HEK293 (cell line): ENCODE results near the gene UBAP1L.

ENCODE experiments used
- CTCF ChIP-seq: fragments of 450-650 bp; formaldehyde crosslinking; IDR thresholded peaks from 2 replicates; pipeline ENCODE4 v1.5.1; 2016; ENCODE audit warnings: missing biosample characterization, missing genetic modification characterization
- TCF7L2 ChIP-seq: IDR thresholded peaks from 2 replicates; pipeline ENCODE4 v1.6.1; 2011; ENCODE audit warnings: low read depth, mild to moderate bottlenecking, inconsistent platforms, low read length, moderate library complexity, borderline replicate concordance
- YY1 ChIP-seq: fragments of 450-650 bp; formaldehyde crosslinking; IDR thresholded peaks from 2 replicates; pipeline ENCODE4 v1.5.1; 2018; ENCODE audit warnings: missing biosample characterization, missing genetic modification characterization
- ZNF10 ChIP-seq: fragments of 450-650 bp; formaldehyde crosslinking; IDR thresholded peaks from 2 replicates; pipeline ENCODE4 v1.5.1; 2017; ENCODE audit warnings: missing biosample characterization, missing genetic modification characterization
- TF ChIP-seq, protein P1 (sequence below): sonication (generic); formaldehyde crosslinking; IDR thresholded peaks from 2 replicates; pipeline ENCODE4 v1.8.1; 2022; ENCODE audit warnings: mild to moderate bottlenecking, moderate library complexity, missing genetic modification reagents
- TF ChIP-seq, protein P2 (sequence below): fragments of 450-650 bp; formaldehyde crosslinking; IDR thresholded peaks from 2 replicates; pipeline ENCODE4; 2016; ENCODE audit warnings: missing biosample characterization, missing genetic modification characterization
- TF ChIP-seq, protein P3 (sequence below): fragments of 450-650 bp; formaldehyde crosslinking; IDR thresholded peaks from 2 replicates; pipeline ENCODE4 v1.5.1; 2016; ENCODE audit warnings: missing biosample characterization, missing genetic modification characterization
- TF ChIP-seq, protein P4 (sequence below): fragments of 450-650 bp; formaldehyde crosslinking; IDR thresholded peaks from 2 replicates; pipeline ENCODE4 v1.5.1; 2016; ENCODE audit warnings: missing biosample characterization, missing genetic modification characterization

DNA sequence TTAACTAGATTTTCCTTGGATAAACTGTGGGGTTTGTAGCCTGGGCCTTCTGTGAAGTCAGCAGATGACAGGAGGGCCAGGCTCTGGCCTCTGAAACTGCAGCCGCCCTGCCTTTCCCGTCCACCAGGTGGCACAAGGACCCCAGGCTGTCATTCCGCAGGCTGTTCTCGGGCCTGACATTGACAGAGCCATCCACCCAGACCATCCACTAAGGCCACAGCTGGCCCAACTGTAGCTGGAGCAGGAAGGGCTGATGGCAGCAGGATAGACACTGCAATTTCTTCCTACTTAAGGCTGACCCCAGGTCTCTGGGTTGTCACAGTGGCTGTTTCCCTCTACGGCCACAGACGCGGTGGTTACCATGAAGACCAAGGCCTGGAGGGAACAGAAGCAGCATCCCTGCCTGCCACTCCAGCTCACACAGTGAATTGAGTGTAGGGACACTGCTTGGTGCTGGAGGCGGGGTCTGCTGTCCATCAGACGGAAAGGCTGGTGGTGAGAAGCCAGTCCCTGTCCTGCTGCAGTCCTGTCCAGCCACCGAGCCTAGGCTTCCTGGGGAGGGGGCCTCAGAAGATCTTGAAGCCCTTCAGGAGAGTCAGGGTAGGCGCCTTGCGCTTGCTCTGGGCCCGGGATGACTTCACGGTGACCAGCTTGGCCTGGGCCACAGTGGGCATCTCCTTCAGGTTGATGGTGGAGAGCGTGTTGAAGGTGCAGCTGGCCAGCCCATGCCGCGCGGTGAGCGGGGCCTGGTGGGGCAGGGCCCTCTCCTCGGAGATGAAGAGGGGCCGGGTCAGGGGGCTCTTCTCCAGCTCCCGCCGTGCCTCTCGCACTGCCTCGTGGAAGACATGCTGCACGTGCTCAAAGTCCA lies 60.4 kb downstream of the UBAP1L start:
- TF ChIP-seq, protein P1, sequence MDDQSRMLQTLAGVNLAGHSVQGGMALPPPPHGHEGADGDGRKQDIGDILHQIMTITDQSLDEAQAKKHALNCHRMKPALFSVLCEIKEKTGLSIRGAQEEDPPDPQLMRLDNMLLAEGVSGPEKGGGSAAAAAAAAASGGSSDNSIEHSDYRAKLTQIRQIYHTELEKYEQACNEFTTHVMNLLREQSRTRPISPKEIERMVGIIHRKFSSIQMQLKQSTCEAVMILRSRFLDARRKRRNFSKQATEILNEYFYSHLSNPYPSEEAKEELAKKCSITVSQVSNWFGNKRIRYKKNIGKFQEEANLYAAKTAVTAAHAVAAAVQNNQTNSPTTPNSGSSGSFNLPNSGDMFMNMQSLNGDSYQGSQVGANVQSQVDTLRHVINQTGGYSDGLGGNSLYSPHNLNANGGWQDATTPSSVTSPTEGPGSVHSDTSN (CRISPR knock-in tag): no peak
- TF ChIP-seq CTCF (tag by site-specific recombination) (peak; percentile 62; the same call in 1 of the 2 replicates), ZNF10 (tag by site-specific recombination) (no peak), YY1 (tag by site-specific recombination) (no peak), TCF7L2 (no peak)
- TF ChIP-seq, protein P2, sequence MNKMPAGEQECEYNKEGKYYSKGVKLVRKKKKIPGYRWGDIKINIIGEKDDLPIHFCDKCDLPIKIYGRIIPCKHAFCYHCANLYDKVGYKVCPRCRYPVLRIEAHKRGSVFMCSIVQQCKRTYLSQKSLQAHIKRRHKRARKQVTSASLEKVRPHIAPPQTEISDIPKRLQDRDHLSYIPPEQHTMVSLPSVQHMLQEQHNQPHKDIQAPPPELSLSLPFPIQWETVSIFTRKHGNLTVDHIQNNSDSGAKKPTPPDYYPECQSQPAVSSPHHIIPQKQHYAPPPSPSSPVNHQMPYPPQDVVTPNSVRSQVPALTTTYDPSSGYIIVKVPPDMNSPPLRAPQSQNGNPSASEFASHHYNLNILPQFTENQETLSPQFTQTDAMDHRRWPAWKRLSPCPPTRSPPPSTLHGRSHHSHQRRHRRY: no peak
- TF ChIP-seq, protein P3, sequence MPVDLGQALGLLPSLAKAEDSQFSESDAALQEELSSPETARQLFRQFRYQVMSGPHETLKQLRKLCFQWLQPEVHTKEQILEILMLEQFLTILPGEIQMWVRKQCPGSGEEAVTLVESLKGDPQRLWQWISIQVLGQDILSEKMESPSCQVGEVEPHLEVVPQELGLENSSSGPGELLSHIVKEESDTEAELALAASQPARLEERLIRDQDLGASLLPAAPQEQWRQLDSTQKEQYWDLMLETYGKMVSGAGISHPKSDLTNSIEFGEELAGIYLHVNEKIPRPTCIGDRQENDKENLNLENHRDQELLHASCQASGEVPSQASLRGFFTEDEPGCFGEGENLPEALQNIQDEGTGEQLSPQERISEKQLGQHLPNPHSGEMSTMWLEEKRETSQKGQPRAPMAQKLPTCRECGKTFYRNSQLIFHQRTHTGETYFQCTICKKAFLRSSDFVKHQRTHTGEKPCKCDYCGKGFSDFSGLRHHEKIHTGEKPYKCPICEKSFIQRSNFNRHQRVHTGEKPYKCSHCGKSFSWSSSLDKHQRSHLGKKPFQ: no peak
- TF ChIP-seq, protein P4, sequence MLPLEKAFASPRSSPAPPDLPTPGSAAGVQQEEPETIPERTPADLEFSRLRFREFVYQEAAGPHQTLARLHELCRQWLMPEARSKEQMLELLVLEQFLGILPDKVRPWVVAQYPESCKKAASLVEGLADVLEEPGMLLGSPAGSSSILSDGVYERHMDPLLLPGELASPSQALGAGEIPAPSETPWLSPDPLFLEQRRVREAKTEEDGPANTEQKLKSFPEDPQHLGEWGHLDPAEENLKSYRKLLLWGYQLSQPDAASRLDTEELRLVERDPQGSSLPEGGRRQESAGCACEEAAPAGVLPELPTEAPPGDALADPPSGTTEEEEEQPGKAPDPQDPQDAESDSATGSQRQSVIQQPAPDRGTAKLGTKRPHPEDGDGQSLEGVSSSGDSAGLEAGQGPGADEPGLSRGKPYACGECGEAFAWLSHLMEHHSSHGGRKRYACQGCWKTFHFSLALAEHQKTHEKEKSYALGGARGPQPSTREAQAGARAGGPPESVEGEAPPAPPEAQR (tag by site-specific recombination): no peak
